Lung (tissue), 12 donors: ENCODE results near the gene CCDC184. TPM values are rescaled to one million over a fixed set of nuclear protein-coding genes. Genes with fewer than 3 reads are reported as not detected.
A peak's percentile ranks its signal among the peaks of the same experiment; 100 is the strongest.
"Not testable (repeated sequence)": the region's sequence is repeated elsewhere in the genome, so short reads cannot be mapped to it uniquely, and the experiment has no call there.

Source experiments
- ATAC-seq: fragments of 200-7000 bp; cut with Tn5 transposase; one replicate; pipeline ENCODE4 v1.9.1; 2020; ENCODE audit warnings: moderate number of reproducible peaks; ENCODE audit not compliant: insufficient read depth, low FRiP score
- DNase-seq, 3 donors: peaks; one replicate each; pipeline ENCODE4 v3.0.0-alpha.2; 2013 to 2017
- H3K27ac ChIP-seq, 2 donors: one replicate each; pipeline ENCODE4 v1.5.1; 2013; ENCODE audit warnings: mild to moderate bottlenecking in 2 of 2, moderate library complexity in 2 of 2, control low read depth in 1 of 2, inconsistent platforms in 1 of 2, low read depth in 1 of 2, low read length in 1 of 2
- H3K27me3 ChIP-seq, 3 donors: one replicate each; pipeline ENCODE4 v1.5.1; 2013; ENCODE audit warnings: low read length in 2 of 3; ENCODE audit not compliant: control insufficient read depth in 3 of 3, insufficient read depth in 3 of 3
- H3K36me3 ChIP-seq, 4 donors: one replicate each; pipeline ENCODE4 v1.5.1; 2013; ENCODE audit warnings: low read length in 4 of 4, mild to moderate bottlenecking in 1 of 4, moderate library complexity in 1 of 4; ENCODE audit not compliant: control insufficient read depth in 4 of 4, insufficient read depth in 4 of 4
- H3K4me1 ChIP-seq, 5 donors: one replicate each; pipeline ENCODE4 v1.5.1; 2013; ENCODE audit warnings: low read length in 5 of 5, mild to moderate bottlenecking in 2 of 5, moderate library complexity in 1 of 5; ENCODE audit not compliant: control insufficient read depth in 5 of 5, insufficient read depth in 5 of 5
- H3K4me3 ChIP-seq: one replicate; pipeline ENCODE4 v1.5.1; 2013; ENCODE audit warnings: mild to moderate bottlenecking, control low read depth, moderate library complexity
- H3K9ac ChIP-seq, 2 donors: one replicate each; pipeline ENCODE4 v1.5.1; 2013; ENCODE audit warnings: low read length in 2 of 2, control low read depth in 1 of 2; ENCODE audit not compliant: insufficient read depth in 1 of 2
- H3K9me3 ChIP-seq, 4 donors: one replicate each; pipeline ENCODE4 v1.5.1; 2013; ENCODE audit warnings: low read length in 3 of 4, mild to moderate bottlenecking in 1 of 4, moderate library complexity in 1 of 4; ENCODE audit not compliant: control insufficient read depth in 4 of 4, insufficient read depth in 3 of 4
- CTCF ChIP-seq: IDR thresholded peaks from 2 replicates; pipeline ENCODE4 v1.5.1; 2012; ENCODE audit warnings: mild to moderate bottlenecking; ENCODE audit errors: control extremely low read depth, extremely low read depth
- WGBS, 2 donors: extraction: QIAGEN DNeasy Blood & Tissue Kit; methylation state at CpG; one replicate each; pipeline ENCODE4 v1.1.7; 2013; 5-methylcytosine and 5-hydroxymethylcytosine counted together
- polyA plus RNA-seq, 2 donors: library from polyadenylated mRNA; stranded (reverse); fragments of 200-250 nt; gene quantifications; one replicate each; pipeline ENCODE4 v1.2.1, GENCODE V29; 2013
- total RNA-seq, 2 donors: library from RNA; depleted of rRNA in 1 of 2; stranded (reverse); fragments of >200 nt in 1 of 2; gene quantifications; one replicate each; pipeline ENCODE4 v1.2.1, GENCODE V29; 2014 to 2021
- donor health status: control.
- donor health status: control.
- donor health status: Bipolar disorder and iron deficiency.
- donor health status: healthy.
- donor health status: DM: yes; HTN: yes; CAD: no.

CCDC184 gene
- total and polyA plus RNA-seq, 4 donors: 0.51 to 3.0 (median 1.0) TPM

- Histone ChIP-seq H3K9ac (no peak overlapping the region), H3K27me3 (no peaks in the 10 kb centered on the region), H3K4me1 (no peaks in the 10 kb centered on the region), H3K9me3 (no peaks in the 10 kb centered on the region), H3K36me3 (no peaks in the 10 kb centered on the region), H3K4me3 (no peak overlapping the region), H3K27ac (no peak overlapping the region)
- DNase-seq (no peak), ATAC-seq (no peak)
- WGBS, 2 donors: 92 to 94% methylated on average over 1 of the region's 1 CpG
- no peak for TF ChIP-seq CTCF
These were observed 37.3 kb downstream of the CCDC184 start for GRCh38 chr12:48220701-48221100.

- DNase-seq: peak in 1 of 3 donors; percentile 2
- TF ChIP-seq CTCF: no peak
These were observed 38.2 kb downstream of the CCDC184 start for GRCh38 chr12:48221645-48222044.

GRCh38 chr12:48224533-48224932 is 41.1 kb downstream of the CCDC184 start:
- DNase-seq, H3K4me3 ChIP-seq, H3K36me3 ChIP-seq, H3K27me3 ChIP-seq, H3K9ac ChIP-seq, H3K4me1 ChIP-seq, H3K9me3 ChIP-seq, H3K27ac ChIP-seq, ATAC-seq: not testable (repeated sequence)
- WGBS, 2 donors: 88 to 89% methylated on average over 3 of the region's 3 CpGs

More at GRCh38 chr12:48221645-48222044, 38.2 kb downstream of the CCDC184 start:
- no peak for ATAC-seq
- 46 to 68% methylated on average over 2 of the region's 2 CpGs for WGBS, 2 donors
- no peaks in the 10 kb centered on the region for H3K9me3 ChIP-seq
- H3K27me3 ChIP-seq: no peaks in the 10 kb centered on the region
- H3K36me3 ChIP-seq: no peaks in the 10 kb centered on the region
- no peak overlapping the region for H3K4me3 ChIP-seq
- H3K9ac ChIP-seq: no peak overlapping the region
- H3K27ac ChIP-seq: no peak overlapping the region
- no peaks in the 10 kb centered on the region for H3K4me1 ChIP-seq

- H3K9me3 ChIP-seq, H3K27ac ChIP-seq, H3K4me1 ChIP-seq, H3K27me3 ChIP-seq, DNase-seq, H3K9ac ChIP-seq, ATAC-seq, H3K4me3 ChIP-seq, H3K36me3 ChIP-seq: not testable (repeated sequence)
- 90 to 98% methylated on average over 2 of the region's 2 CpGs for WGBS, 2 donors
These were observed 47.9 kb downstream of the CCDC184 start for GRCh38 chr12:48231169-48231958.

Other genes with a start within 250 kb of the CCDC184 start
- gene TMEM106C, start 220.0 kb upstream of the CCDC184 start, total RNA-seq: 10 to 100 TPM; 35.1 to 53.0 TPM
- gene TMEM106C, start 220.0 kb upstream of the CCDC184 start, polyA plus RNA-seq: 10 to 100 TPM; 29.3 to 33.1 TPM
- 1 to 10 TPM in 1 of 2 donors, under 1 TPM in 1; 0.15 to 8.7 TPM for gene COL2A1, start 179.2 kb upstream of the CCDC184 start, total RNA-seq
- gene COL2A1, start 179.2 kb upstream of the CCDC184 start, polyA plus RNA-seq: under 1 TPM in 1 of 2 donors, not detected in 1; 0.05 TPM
- gene SENP1, start 77.6 kb upstream of the CCDC184 start, total RNA-seq: 10 to 100 TPM; 20.0 to 30.8 TPM
- gene SENP1, start 77.6 kb upstream of the CCDC184 start, polyA plus RNA-seq: 1 to 10 TPM; 3.5 to 5.9 TPM
- gene PFKM, start 64.3 kb upstream of the CCDC184 start, total RNA-seq: 10 to 100 TPM; 37.5 to 48.9 TPM
- 10 to 100 TPM; 14.0 to 23.3 TPM for gene PFKM, start 64.3 kb upstream of the CCDC184 start, polyA plus RNA-seq
- gene ASB8, start 26.1 kb upstream of the CCDC184 start, total RNA-seq: 10 to 100 TPM; 34.4 to 55.1 TPM
- gene ASB8, start 26.1 kb upstream of the CCDC184 start, polyA plus RNA-seq: 10 to 100 TPM; 12.0 to 19.3 TPM
- not detected for gene OR10AD1, start 19.6 kb downstream of the CCDC184 start, total RNA-seq
- not detected for gene OR10AD1, start 19.6 kb downstream of the CCDC184 start, polyA plus RNA-seq
- 10 to 100 TPM; 23.1 to 26.8 TPM for gene ZNF641, start 167.3 kb downstream of the CCDC184 start, total RNA-seq
- gene ZNF641, start 167.3 kb downstream of the CCDC184 start, polyA plus RNA-seq: 10 to 100 TPM in 1 of 2 donors, 1 to 10 TPM in 1; 6.9 to 11.5 TPM